ENCODE data around the gene MAST2.
"Not testable (repeated sequence)": the region's sequence is repeated elsewhere in the genome, so short reads cannot be mapped to it uniquely, and the experiment has no call there.

DNA sequence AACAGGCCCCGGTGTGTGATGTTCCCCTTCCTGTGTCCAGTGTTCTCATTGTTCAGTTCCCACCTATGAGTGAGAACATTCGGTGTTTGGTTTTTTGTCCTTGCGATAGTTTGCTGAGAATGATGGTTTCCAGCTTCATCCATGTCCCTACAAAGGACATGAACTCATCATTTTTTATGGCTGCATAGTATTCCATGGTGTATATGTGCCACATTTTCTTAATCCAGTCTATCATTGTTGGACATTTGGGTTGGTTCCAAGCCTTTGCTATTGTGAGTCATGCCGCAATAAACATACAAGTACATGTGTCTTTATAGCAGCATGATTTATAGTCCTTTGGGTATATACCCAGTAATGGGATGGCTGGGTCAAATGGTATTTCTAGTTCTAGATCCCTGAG lies 158.5 kb downstream of the MAST2 start:
- TF ChIP-seq EZH2phosphoT487 (IDR thresholded peaks at IDR 0.05; ENCODE audit: insufficient read depth, low read depth); EZH2 (IDR thresholded peaks at IDR 0.05; ENCODE audit: insufficient read depth, poor library complexity, severe bottlenecking): not testable (repeated sequence)

All from GM23248 (cell line).